CD14-positive monocyte (primary cell): ENCODE measurements around the gene TNFRSF11A. TPM values are rescaled to one million over a fixed set of nuclear protein-coding genes. Genes with fewer than 3 reads are reported as not detected.

Source experiments
- DNase-seq, 3 donors: peaks; one replicate each; pipeline ENCODE4 v3.0.0-alpha.2; 2011 to 2022
- H2AFZ ChIP-seq: 2 replicates; pipeline ENCODE4 v1.6.0; 2012; ENCODE audit warnings: mild to moderate bottlenecking, low read depth, low read length, inconsistent platforms; ENCODE audit not compliant: insufficient read depth, poor library complexity, severe bottlenecking
- H3K27ac ChIP-seq, 2 donors: 1 replicate in 1 of 2; 2 replicates in 1 of 2; pipeline ENCODE4 v1.5.1; 2012 to 2013; ENCODE audit warnings: low read length in 2 of 2, control low read depth in 1 of 2, inconsistent platforms in 1 of 2, low read depth in 1 of 2, mild to moderate bottlenecking in 1 of 2
- H3K27me3 ChIP-seq, 2 donors: one replicate each; pipeline versions ENCODE4 v1.6.0 to v1.6.1; 2011 to 2013; ENCODE audit warnings: low read length in 2 of 2; ENCODE audit not compliant: control insufficient read depth in 2 of 2, insufficient read depth in 2 of 2
- H3K36me3 ChIP-seq, 2 donors: replicated peaks in 1 of 2; 1 replicate in 1 of 2; 2 replicates in 1 of 2; pipeline versions ENCODE4 v1.5.1 to v1.6.1; 2012 to 2013; ENCODE audit warnings: low read length in 2 of 2, control low read depth in 1 of 2, inconsistent platforms in 1 of 2, mild to moderate bottlenecking in 1 of 2; ENCODE audit not compliant: insufficient read depth in 2 of 2, control insufficient read depth in 1 of 2
- H3K4me1 ChIP-seq, 2 donors: 1 replicate in 1 of 2; 2 replicates in 1 of 2; pipeline versions ENCODE4 v1.5.1 to v1.6.1; 2012 to 2013; ENCODE audit warnings: low read length in 2 of 2, control low read depth in 1 of 2, inconsistent platforms in 1 of 2, mild to moderate bottlenecking in 1 of 2, moderate library complexity in 1 of 2; ENCODE audit not compliant: insufficient read depth in 2 of 2, control insufficient read depth in 1 of 2
- H3K4me2 ChIP-seq: replicated peaks from 2 replicates; pipeline ENCODE3; 2012; ENCODE audit warnings: low read length, moderate library complexity, mild to moderate bottlenecking; ENCODE audit not compliant: poor library complexity, severe bottlenecking; ENCODE audit errors: extremely low read depth
- H3K4me3 ChIP-seq, 3 experiments: fragments of 200-600 bp in 1 of 3; sonication (generic) in 1 of 3; replicated peaks in 1 of 3; 1 replicate in 2 of 3; 2 replicates in 1 of 3; pipeline ENCODE4 v1.5.1; 2011 to 2013; ENCODE audit warnings: low read length in 3 of 3, mild to moderate bottlenecking in 3 of 3, control low read depth in 2 of 3, low read depth in 2 of 3, inconsistent platforms in 1 of 3, moderate library complexity in 1 of 3
- H3K79me2 ChIP-seq: 2 replicates; pipeline ENCODE4 v1.6.0; 2012; ENCODE audit warnings: mild to moderate bottlenecking, control low read depth, inconsistent platforms, low read length, moderate library complexity; ENCODE audit not compliant: insufficient read depth
- H3K9ac ChIP-seq: 2 replicates; pipeline ENCODE4 v1.6.0; 2017; ENCODE audit warnings: low read length, mild to moderate bottlenecking; ENCODE audit not compliant: insufficient read depth, poor library complexity, severe bottlenecking
- H3K9me3 ChIP-seq, 2 donors: replicated peaks in 1 of 2; 1 replicate in 1 of 2; 2 replicates in 1 of 2; pipeline versions ENCODE4 v1.5.1 to v1.6.1; 2012 to 2013; ENCODE audit warnings: low read length in 2 of 2, control low read depth in 1 of 2; ENCODE audit not compliant: control insufficient read depth in 1 of 2, insufficient read depth in 1 of 2
- H4K20me1 ChIP-seq: 2 replicates; pipeline ENCODE4 v1.6.0; 2012; ENCODE audit warnings: mild to moderate bottlenecking, low read length, control low read depth, moderate library complexity; ENCODE audit not compliant: insufficient read depth
- H3K27ac Mint-ChIP-seq, 7 donors: one replicate each; pipeline ENCODE4 v1.8.0; 2020; ENCODE audit warnings: mild to moderate bottlenecking in 7 of 7, mixed read lengths in 7 of 7, moderate library complexity in 6 of 7, inconsistent platforms in 2 of 7
- H3K27me3 Mint-ChIP-seq, 3 donors: one replicate each; pipeline ENCODE4 v1.8.0; 2021 to 2022; ENCODE audit warnings: low read depth in 3 of 3, mild to moderate bottlenecking in 3 of 3, mixed read lengths in 3 of 3, moderate library complexity in 3 of 3, inconsistent platforms in 1 of 3
- H3K36me3 Mint-ChIP-seq, 2 donors: one replicate each; pipeline ENCODE4 v1.8.0; 2020; ENCODE audit warnings: mixed read lengths in 2 of 2, inconsistent platforms in 1 of 2, mild to moderate bottlenecking in 1 of 2
- H3K4me1 Mint-ChIP-seq: one replicate; pipeline ENCODE4 v1.8.0; 2020; ENCODE audit warnings: mild to moderate bottlenecking, mixed read lengths
- H3K4me3 Mint-ChIP-seq, 2 donors: one replicate each; pipeline ENCODE4 v1.8.0; 2020; ENCODE audit warnings: mild to moderate bottlenecking in 2 of 2, mixed read lengths in 2 of 2, moderate library complexity in 1 of 2
- H3K9me3 Mint-ChIP-seq, 7 donors: one replicate each; pipeline ENCODE4 v1.8.0; 2020 to 2022; ENCODE audit warnings: mixed read lengths in 7 of 7, mild to moderate bottlenecking in 6 of 7, moderate library complexity in 6 of 7, inconsistent platforms in 2 of 7
- WGBS: methylation state at CpG from one replicate; pipeline ENCODE4 v1.1.5; 2013; ENCODE audit warnings: missing lambda C conversion rate; ENCODE audit not compliant: insufficient coverage; 5-methylcytosine and 5-hydroxymethylcytosine counted together
- intact Hi-C, 2 donors: fragments of 100-400 bp; cut with micrococcal nuclease; formaldehyde crosslinking; loops; one replicate each; pipeline versions ENCODE4 v1.15.0 to v1.15.1; 2023
- polyA plus RNA-seq, 3 donors: library from polyadenylated mRNA; depleted of rRNA in 1 of 3; unstranded in 2 of 3; stranded (reverse) in 1 of 3; fragments of 300-500 nt in 2 of 3; fragments of >200 nt in 1 of 3; fragmentation: Illumina TruSeq in 2 of 3; gene quantifications; 1 replicate in 2 of 3; 2 replicates in 1 of 3; pipeline ENCODE4 v1.2.3, GENCODE V29; 2012 to 2021
- TF ChIP-seq, protein P1 (sequence below): fragments of 200-600 bp; IDR thresholded peaks from one replicate; pipeline ENCODE4 v1.8.0; 2022; ENCODE audit warnings: antibody characterized with exemption, mild to moderate bottlenecking

The TNFRSF11A gene
- polyA plus RNA-seq, 3 donors, result 0.05 to 0.67 (median 0.24) TPM

DNA sequence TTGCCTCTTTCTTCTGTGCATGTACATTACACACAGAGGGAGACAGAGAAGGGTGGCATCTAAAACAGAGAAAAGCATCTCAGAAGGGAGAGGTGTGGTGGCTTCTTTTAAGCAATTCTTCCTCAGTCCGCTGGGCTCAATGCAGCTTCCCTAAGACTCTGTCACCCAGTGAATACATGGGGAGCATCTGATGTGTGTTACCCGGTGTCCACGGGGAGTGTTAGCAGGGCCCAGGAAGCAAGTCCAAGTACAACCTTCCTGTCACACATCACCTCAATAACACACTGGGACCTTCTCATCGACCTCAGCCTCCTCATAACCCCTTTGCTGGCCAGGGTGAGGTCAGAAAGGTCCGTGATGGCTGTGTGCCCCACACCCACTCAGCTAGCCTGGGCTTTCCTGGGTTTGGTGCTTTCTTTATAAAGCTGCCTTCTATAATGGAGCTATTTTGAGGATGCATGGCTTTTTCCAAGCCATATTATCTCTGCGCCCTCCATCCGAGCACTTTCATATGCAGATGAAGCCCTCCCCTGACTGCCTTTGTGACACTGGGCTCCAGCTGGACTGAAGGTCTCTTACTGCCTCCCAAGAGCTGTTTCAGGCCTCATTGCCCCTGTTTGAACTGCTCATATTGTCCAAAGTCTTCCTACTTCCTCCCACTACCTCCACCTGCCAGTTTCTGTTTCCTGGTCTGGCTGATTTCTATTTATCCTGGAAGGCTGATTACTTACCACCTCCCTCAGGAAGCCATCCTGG lies 21.4 kb downstream of the TNFRSF11A start:
- no peak overlapping the region for H3K4me3 ChIP-seq
- Mint-ChIP-seq H3K4me1 (peaks cover 4% of the 10 kb centered on the region), H3K9me3 (no peaks in the 10 kb centered on the region), H3K27ac (peak overlapping the region in 1 of 7 donors; percentile 49), H3K4me3 (no peak overlapping the region), H3K36me3 (no peaks in the 10 kb centered on the region), H3K27me3 (peaks cover 5 to 12% (median 7%) of the 10 kb centered on the region in 3 donors)
- no peak for DNase-seq
- intact Hi-C loops, result no loop called here
- no peak overlapping the region for H3K27ac ChIP-seq
- H3K27me3 ChIP-seq, result no peaks in the 10 kb centered on the region
- H3K4me1 ChIP-seq, result no peaks in the 10 kb centered on the region
- H3K4me2 ChIP-seq, result no peak overlapping the region
- WGBS, result 97% methylated on average over 4 of the region's 7 CpGs
- no peaks in the 10 kb centered on the region for H4K20me1 ChIP-seq
- no peak overlapping the region for H2AFZ ChIP-seq
- H3K79me2 ChIP-seq, result no peaks in the 10 kb centered on the region
- H3K9ac ChIP-seq, result no peak overlapping the region
- H3K36me3 ChIP-seq, result no peaks in the 10 kb centered on the region
- TF ChIP-seq, protein P1, sequence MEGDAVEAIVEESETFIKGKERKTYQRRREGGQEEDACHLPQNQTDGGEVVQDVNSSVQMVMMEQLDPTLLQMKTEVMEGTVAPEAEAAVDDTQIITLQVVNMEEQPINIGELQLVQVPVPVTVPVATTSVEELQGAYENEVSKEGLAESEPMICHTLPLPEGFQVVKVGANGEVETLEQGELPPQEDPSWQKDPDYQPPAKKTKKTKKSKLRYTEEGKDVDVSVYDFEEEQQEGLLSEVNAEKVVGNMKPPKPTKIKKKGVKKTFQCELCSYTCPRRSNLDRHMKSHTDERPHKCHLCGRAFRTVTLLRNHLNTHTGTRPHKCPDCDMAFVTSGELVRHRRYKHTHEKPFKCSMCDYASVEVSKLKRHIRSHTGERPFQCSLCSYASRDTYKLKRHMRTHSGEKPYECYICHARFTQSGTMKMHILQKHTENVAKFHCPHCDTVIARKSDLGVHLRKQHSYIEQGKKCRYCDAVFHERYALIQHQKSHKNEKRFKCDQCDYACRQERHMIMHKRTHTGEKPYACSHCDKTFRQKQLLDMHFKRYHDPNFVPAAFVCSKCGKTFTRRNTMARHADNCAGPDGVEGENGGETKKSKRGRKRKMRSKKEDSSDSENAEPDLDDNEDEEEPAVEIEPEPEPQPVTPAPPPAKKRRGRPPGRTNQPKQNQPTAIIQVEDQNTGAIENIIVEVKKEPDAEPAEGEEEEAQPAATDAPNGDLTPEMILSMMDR, result no peak
- H3K9me3 ChIP-seq, result no peaks in the 10 kb centered on the region

DNA sequence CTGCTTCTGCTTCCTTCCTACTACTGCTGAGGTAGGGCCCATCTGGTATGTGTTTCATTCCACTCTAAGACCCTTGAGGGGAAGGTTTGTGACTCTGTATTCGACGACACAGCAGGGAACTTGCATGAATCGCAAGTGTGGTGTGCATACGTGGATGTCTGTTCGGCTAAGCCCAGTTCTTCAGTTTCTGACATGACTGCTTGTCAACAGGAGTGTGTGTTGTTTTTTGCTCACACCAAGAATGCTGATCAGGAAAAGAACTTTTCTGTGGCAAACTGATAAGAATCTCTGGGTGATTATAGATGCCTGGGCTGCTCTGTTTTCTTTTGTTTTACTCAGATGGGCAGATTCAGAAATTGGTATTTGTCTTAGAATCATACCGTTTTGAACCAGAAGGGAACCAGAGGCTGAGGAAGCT lies 22.0 kb downstream of the TNFRSF11A start:
- Mint-ChIP-seq H3K36me3 (no peaks in the 10 kb centered on the region), H3K27ac (no peak overlapping the region), H3K9me3 (no peaks in the 10 kb centered on the region), H3K4me3 (no peak overlapping the region), H3K27me3 (peaks cover 5 to 12% (median 7%) of the 10 kb centered on the region in 3 donors), H3K4me1 (peaks cover 4% of the 10 kb centered on the region)
- WGBS, result 19% methylated on average over 6 of the region's 6 CpGs
- no peaks in the 10 kb centered on the region for H3K79me2 ChIP-seq
- TF ChIP-seq, protein P1, result no peak
- no peak overlapping the region for H2AFZ ChIP-seq
- H3K9me3 ChIP-seq, result no peaks in the 10 kb centered on the region
- H3K27ac ChIP-seq, result no peak overlapping the region
- no peaks in the 10 kb centered on the region for H4K20me1 ChIP-seq
- H3K9ac ChIP-seq, result no peak overlapping the region
- no peaks in the 10 kb centered on the region for H3K36me3 ChIP-seq
- no peaks in the 10 kb centered on the region for H3K27me3 ChIP-seq
- H3K4me3 ChIP-seq, result no peak overlapping the region
- intact Hi-C loops, result no loop called here
- no peaks in the 10 kb centered on the region for H3K4me1 ChIP-seq
- no peak for DNase-seq
- no peak overlapping the region for H3K4me2 ChIP-seq
